ENCODE data around the gene RALGDS. TPM values are rescaled to one million over a fixed set of nuclear protein-coding genes. Genes with fewer than 3 reads are reported as not detected.

Gene RALGDS
- total and polyA plus RNA-seq, 9 of the 15 experiments (the other 6 are each of a cell fraction or from before 2014, with no cell fraction given) = 0.75 to 43.3 (median 27.1) TPM

- TF ChIP-seq DACH1 (IDR thresholded peaks at IDR 0.05; ENCODE audit: partially characterized antibody) (no peak), PATZ1 (CRISPR knock-in tag; IDR thresholded peaks at IDR 0.05; ENCODE audit: borderline replicate concordance) (no peak), SMARCA4 (IDR thresholded peaks at IDR 0.05) (peak; percentile 56; the same call in 1 of the 2 replicates), ILK (tag; IDR thresholded peaks at IDR 0.05; ENCODE audit: borderline replicate concordance, low read depth) (no peak), DIDO1 (tag; IDR thresholded peaks at IDR 0.05; ENCODE audit: low read depth) (no peak), DEAF1 (CRISPR knock-in tag; IDR thresholded peaks at IDR 0.05) (no peak), POLR2H (tag; IDR thresholded peaks at IDR 0.05; ENCODE audit: low read depth) (no peak; the same call in 1 of the 2 replicates), TAF9B (IDR thresholded peaks at IDR 0.05; ENCODE audit: partially characterized antibody) (no peak), ZNF217 (CRISPR knock-in tag; IDR thresholded peaks at IDR 0.05) (no peak), ZEB2 (IDR thresholded peaks at IDR 0.05) (peak; percentile 93), MLLT1 (IDR thresholded peaks at IDR 0.05) (peak in 1 of 2 experiments; percentile 85; a peak in 2 of 4 replicates), LARP7 (IDR thresholded peaks at IDR 0.05) (no peak), NELFE (IDR thresholded peaks at IDR 0.05; ENCODE audit: insufficient read depth, insufficient read length) (no peak), XRCC5 (IDR thresholded peaks at IDR 0.05; ENCODE audit: low read depth, low read length) (no peak), ZFP30 (CRISPR knock-in tag; IDR thresholded peaks at IDR 0.05; ENCODE audit: borderline replicate concordance) (no peak), NFIX (CRISPR knock-in tag; IDR thresholded peaks at IDR 0.05; ENCODE audit: low read depth) (no peak), HMBOX1 (IDR thresholded peaks at IDR 0.05) (peak; percentile 94), GTF3C2 (IDR thresholded peaks at IDR 0.05; ENCODE audit: borderline replicate concordance, extremely low read depth, insufficient read length) (no peak)
These were observed 62.3 kb downstream of the RALGDS start (continued) for GRCh38 chr9:133058550-133059320.
